Endodermal cell (in vitro differentiated cells): ENCODE results near the gene UNC45A. TPM values are rescaled to one million over a fixed set of nuclear protein-coding genes. Genes with fewer than 3 reads are reported as not detected.

Experiments used
- DNase-seq: peaks from one replicate; pipeline ENCODE4 v3.0.0-alpha.2; 2017
- H3K27ac ChIP-seq: 2 replicates; pipeline ENCODE4 v1.5.1; 2013; ENCODE audit warnings: mild to moderate bottlenecking, low read depth, low read length, moderate library complexity
- H3K27me3 ChIP-seq: 2 replicates; pipeline ENCODE4 v1.6.1; 2013; ENCODE audit warnings: mild to moderate bottlenecking, low read length, moderate library complexity; ENCODE audit not compliant: insufficient read depth, control insufficient read depth, poor library complexity, severe bottlenecking
- H3K36me3 ChIP-seq: 2 replicates; pipeline ENCODE4 v1.7.0; 2013; ENCODE audit warnings: mild to moderate bottlenecking, low read length, moderate library complexity; ENCODE audit not compliant: control insufficient read depth, insufficient read depth
- H3K4me1 ChIP-seq: one replicate; pipeline ENCODE4 v1.7.0; 2013; ENCODE audit warnings: low read length; ENCODE audit not compliant: control insufficient read depth, insufficient read depth
- H3K4me3 ChIP-seq: 2 replicates; pipeline ENCODE4 v1.5.1; 2013; ENCODE audit warnings: mild to moderate bottlenecking, low read length, moderate library complexity
- H3K9ac ChIP-seq: 2 replicates; pipeline ENCODE4 v1.6.1; 2013; ENCODE audit warnings: mild to moderate bottlenecking, low read length, moderate library complexity; ENCODE audit not compliant: poor library complexity, severe bottlenecking; ENCODE audit errors: extremely low read depth
- H3K9me3 ChIP-seq: 2 replicates; pipeline ENCODE4 v1.6.1; 2013; ENCODE audit warnings: mild to moderate bottlenecking, low read length, moderate library complexity; ENCODE audit not compliant: control insufficient read depth
- H3K27ac Mint-ChIP-seq: 2 replicates; pipeline ENCODE4 v1.8.0; 2020; ENCODE audit warnings: mixed read lengths
- H3K27me3 Mint-ChIP-seq: 2 replicates; pipeline ENCODE4 v1.8.0; 2021; ENCODE audit warnings: mild to moderate bottlenecking, mixed read lengths; ENCODE audit not compliant: insufficient read depth
- H3K36me3 Mint-ChIP-seq: 2 replicates; pipeline ENCODE4 v1.8.0; 2020; ENCODE audit warnings: low read depth, mixed read lengths
- H3K4me1 Mint-ChIP-seq: 2 replicates; pipeline ENCODE4 v1.8.0; 2020; ENCODE audit warnings: mixed read lengths
- H3K4me3 Mint-ChIP-seq: 2 replicates; pipeline ENCODE4 v1.8.0; 2020; ENCODE audit warnings: mild to moderate bottlenecking, moderate library complexity, mixed read lengths
- H3K9me3 Mint-ChIP-seq: 2 replicates; pipeline ENCODE4 v1.8.0; 2020; ENCODE audit warnings: mild to moderate bottlenecking, mixed read lengths
- WGBS, 2 experiments: methylation state at CpG; one replicate each; pipeline versions ENCODE4 v1.1.5 to v1.1.7; 2013; ENCODE audit warnings: missing lambda C conversion rate in 2 of 2, mixed read lengths in 1 of 2; ENCODE audit not compliant: insufficient coverage in 1 of 2, insufficient read length in 1 of 2; 5-methylcytosine and 5-hydroxymethylcytosine counted together
- total RNA-seq, 2 donors: library from RNA; stranded (reverse); fragmentation: NEBNext Ultra II Directional in 1 of 2; extraction: Animal tissue kit (Norgen Biotek cat#: 25700) in 1 of 2; gene quantifications; 2 replicates in 1 of 2; 3 replicates in 1 of 2; pipeline ENCODE4 v1.2.1, GENCODE V29; 2021
- TF ChIP-seq, protein P1 (sequence below): fragments of 200-600 bp; sonication (generic); conservative IDR thresholded peaks from 2 replicates; pipeline ENCODE4 v1.5.0; 2021; ENCODE audit warnings: antibody characterized with exemption, mild to moderate bottlenecking

Gene UNC45A
- total RNA-seq, 2 donors from 2014 or later = 92.5 to 96.6 TPM

DNA sequence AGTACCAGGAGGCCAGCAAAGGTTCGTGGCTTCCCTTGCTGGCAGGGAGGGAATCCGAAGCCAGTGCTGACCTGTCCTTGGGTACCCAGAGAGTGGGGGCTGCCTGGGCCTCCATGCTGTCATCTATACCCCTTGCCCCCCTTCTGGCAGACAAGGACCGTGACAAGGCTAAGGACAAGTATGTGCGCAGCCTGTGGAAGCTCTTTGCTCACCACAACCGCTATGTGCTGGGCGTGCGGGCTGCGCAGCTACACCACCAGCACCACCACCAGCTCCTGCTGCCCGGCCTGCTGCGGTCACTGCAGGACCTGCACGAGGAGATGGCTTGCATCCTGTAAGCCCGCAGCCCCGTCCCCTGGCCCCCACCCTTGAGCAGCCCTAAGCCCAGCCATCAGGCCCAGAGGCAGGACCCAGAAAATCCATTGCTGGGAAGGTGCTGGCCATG lies 48.0 kb upstream of the UNC45A start:
- Histone ChIP-seq H3K27ac (no peak overlapping the region), H3K9ac (no peak overlapping the region), H3K4me3 (no peak overlapping the region), H3K27me3 (no peaks in the 10 kb centered on the region), H3K9me3 (no peaks in the 10 kb centered on the region), H3K36me3 (no peaks in the 10 kb centered on the region), H3K4me1 (peaks cover 15% of the 10 kb centered on the region)
- H3K27ac Mint-ChIP-seq = no peak overlapping the region
- peaks cover 13% of the 10 kb centered on the region for H3K36me3 Mint-ChIP-seq
- no peaks in the 10 kb centered on the region for H3K27me3 Mint-ChIP-seq
- WGBS, 2 experiments = 95 to 98% methylated on average over 10 to 13 of the region's 13 CpGs
- no peaks in the 10 kb centered on the region for H3K9me3 Mint-ChIP-seq
- peaks cover 19% of the 10 kb centered on the region for H3K4me1 Mint-ChIP-seq
- no peak overlapping the region for H3K4me3 Mint-ChIP-seq
- no peak for DNase-seq
- TF ChIP-seq, protein P1, sequence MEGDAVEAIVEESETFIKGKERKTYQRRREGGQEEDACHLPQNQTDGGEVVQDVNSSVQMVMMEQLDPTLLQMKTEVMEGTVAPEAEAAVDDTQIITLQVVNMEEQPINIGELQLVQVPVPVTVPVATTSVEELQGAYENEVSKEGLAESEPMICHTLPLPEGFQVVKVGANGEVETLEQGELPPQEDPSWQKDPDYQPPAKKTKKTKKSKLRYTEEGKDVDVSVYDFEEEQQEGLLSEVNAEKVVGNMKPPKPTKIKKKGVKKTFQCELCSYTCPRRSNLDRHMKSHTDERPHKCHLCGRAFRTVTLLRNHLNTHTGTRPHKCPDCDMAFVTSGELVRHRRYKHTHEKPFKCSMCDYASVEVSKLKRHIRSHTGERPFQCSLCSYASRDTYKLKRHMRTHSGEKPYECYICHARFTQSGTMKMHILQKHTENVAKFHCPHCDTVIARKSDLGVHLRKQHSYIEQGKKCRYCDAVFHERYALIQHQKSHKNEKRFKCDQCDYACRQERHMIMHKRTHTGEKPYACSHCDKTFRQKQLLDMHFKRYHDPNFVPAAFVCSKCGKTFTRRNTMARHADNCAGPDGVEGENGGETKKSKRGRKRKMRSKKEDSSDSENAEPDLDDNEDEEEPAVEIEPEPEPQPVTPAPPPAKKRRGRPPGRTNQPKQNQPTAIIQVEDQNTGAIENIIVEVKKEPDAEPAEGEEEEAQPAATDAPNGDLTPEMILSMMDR = no peak

DNA sequence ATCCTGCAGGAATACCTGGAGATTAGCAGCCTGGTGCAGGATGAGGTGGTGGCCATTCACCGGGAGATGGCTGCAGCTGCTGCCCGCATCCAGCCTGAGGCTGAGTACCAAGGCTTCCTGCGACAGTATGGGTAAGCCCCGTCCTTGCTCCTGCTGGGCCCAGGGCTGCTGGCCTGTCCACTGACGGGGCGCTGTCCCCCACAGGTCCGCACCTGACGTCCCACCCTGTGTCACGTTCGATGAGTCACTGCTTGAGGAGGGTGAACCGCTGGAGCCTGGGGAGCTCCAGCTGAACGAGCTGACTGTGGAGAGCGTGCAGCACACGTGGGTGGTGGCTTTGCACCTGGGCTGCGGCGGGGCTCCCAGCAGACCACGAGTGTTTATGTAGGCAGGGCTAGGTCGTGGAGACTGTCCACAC lies 45.8 kb upstream of the UNC45A start:
- no peaks in the 10 kb centered on the region for H3K27me3 ChIP-seq
- 92 to 95% methylated on average over 13 to 18 of the region's 18 CpGs for WGBS, 2 experiments
- TF ChIP-seq, protein P1 = no peak
- Mint-ChIP-seq H3K9me3 (no peaks in the 10 kb centered on the region), H3K27me3 (no peaks in the 10 kb centered on the region), H3K36me3 (peaks cover 28% of the 10 kb centered on the region), H3K4me1 (peaks cover 10% of the 10 kb centered on the region), H3K4me3 (no peak overlapping the region), H3K27ac (no peak overlapping the region)
- H3K36me3 ChIP-seq = peaks cover 6% of the 10 kb centered on the region
- H3K27ac ChIP-seq = no peak overlapping the region
- H3K4me1 ChIP-seq = peaks cover 9% of the 10 kb centered on the region
- no peak overlapping the region for H3K4me3 ChIP-seq
- no peak for DNase-seq
- H3K9me3 ChIP-seq = no peaks in the 10 kb centered on the region
- no peak overlapping the region for H3K9ac ChIP-seq

DNA sequence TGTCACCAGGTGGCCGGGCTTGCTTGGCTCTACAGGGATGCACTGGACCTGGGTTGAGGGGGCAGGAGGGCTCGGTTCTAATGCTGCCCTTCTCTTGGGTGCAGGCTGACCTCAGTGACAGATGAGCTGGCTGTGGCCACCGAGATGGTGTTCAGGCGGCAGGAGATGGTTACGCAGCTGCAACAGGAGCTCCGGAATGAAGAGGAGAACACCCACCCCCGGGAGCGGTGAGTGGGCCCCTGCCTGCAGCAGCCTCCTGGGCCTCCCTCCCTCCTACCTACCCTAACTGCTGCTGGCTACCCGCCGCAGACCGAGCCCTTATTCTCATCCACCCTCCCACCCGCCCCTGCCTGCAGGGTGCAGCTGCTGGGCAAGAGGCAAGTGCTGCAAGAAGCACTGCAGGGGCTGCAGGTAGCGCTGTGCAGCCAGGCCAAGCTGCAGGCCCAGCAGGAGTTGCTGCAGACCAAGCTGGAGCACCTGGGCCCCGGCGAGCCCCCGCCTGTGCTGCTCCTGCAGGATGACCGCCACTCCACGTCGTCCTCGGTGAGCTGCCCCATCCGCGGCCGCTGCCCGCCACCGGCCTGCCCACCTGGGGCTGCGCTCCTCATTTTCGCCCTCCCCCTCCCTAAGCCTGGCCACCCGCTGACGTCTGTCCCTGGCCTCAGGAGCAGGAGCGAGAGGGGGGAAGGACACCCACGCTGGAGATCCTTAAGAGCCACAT lies 45.2 kb upstream of the UNC45A start:
- Mint-ChIP-seq H3K27me3 (no peaks in the 10 kb centered on the region), H3K9me3 (no peaks in the 10 kb centered on the region), H3K4me3 (no peak overlapping the region), H3K27ac (no peak overlapping the region), H3K4me1 (peaks cover 9% of the 10 kb centered on the region), H3K36me3 (peaks cover 32% of the 10 kb centered on the region)
- Histone ChIP-seq H3K27me3 (no peaks in the 10 kb centered on the region), H3K4me3 (no peak overlapping the region), H3K36me3 (peaks cover 6% of the 10 kb centered on the region), H3K27ac (no peak overlapping the region), H3K4me1 (peaks cover 8% of the 10 kb centered on the region), H3K9ac (no peak overlapping the region), H3K9me3 (no peaks in the 10 kb centered on the region)
- 87 to 95% methylated on average over 4 to 31 of the region's 31 CpGs for WGBS, 2 experiments
- TF ChIP-seq, protein P1 = no peak
- DNase-seq = no peak
